ENCODE data around the gene RASGRF2.

GRCh38 chr5:80989883-80990282 lies 29.7 kb downstream of the RASGRF2 start:
- no peak for TF ChIP-seq YY1 (IDR thresholded peaks at IDR 0.05; ENCODE audit: borderline replicate concordance in 1 of 3, control insufficient read depth in 1 of 3, extremely low read depth in 1 of 3, insufficient read depth in 3 of 3, insufficient read length in 1 of 3, insufficient replicate concordance in 2 of 3, low read depth in 1 of 3, low read length in 2 of 3)
- TF ChIP-seq NR2C2 (CRISPR knock-in tag; IDR thresholded peaks at IDR 0.05), result no peak
- no peak for TF ChIP-seq NR2C2 (tag; IDR thresholded peaks at IDR 0.05)
- no peak for TF ChIP-seq CTCF (IDR thresholded peaks at IDR 0.05 in 2 of 3, conservative IDR thresholded peaks at IDR 0.05 in 1 of 3; ENCODE audit: insufficient read depth in 2 of 3, low read depth in 1 of 3, low read length in 3 of 3)
- no peak for TF ChIP-seq SETDB1 (IDR thresholded peaks at IDR 0.05; ENCODE audit: low read length)
- no peak for TF ChIP-seq ZNF217 (CRISPR knock-in tag; IDR thresholded peaks at IDR 0.05)
- no peak for TF ChIP-seq BRCA1 (IDR thresholded peaks at IDR 0.05)
- TF ChIP-seq BRCA1 (CRISPR knock-in tag; IDR thresholded peaks at IDR 0.05), result no peak
- TF ChIP-seq POLR2A (conservative IDR thresholded peaks at IDR 0.05), result no peak
- TF ChIP-seq MCM7 (IDR thresholded peaks at IDR 0.05), result no peak
- TF ChIP-seq CREB1 (IDR thresholded peaks at IDR 0.05), result no peak
- no peak for TF ChIP-seq CREB1 (CRISPR knock-in tag; IDR thresholded peaks at IDR 0.05)
- TF ChIP-seq EP300 (IDR thresholded peaks at IDR 0.05; ENCODE audit: low read length), result no peak

Measured in K562 (cell line).